ENCODE data around the gene USF3.

The USF3 gene

DNA sequence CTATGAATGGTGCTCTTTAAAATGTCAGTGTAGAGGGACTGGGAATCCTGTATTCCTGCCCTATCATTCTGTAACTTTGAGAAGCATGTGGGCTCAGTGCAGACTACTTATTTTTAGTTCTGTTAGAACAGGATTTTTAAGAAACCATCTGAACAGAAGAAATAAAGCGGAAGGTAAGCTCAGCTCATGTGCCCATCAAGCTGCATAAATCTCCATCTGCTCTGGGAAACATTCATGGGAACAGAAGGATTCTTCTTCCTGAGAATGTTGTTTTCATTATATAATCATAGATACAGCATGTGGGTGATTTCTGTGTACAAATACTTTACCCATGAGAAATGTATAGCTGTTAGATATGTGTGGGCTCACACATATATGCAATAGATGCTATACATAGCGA is 94.2 kb downstream of the USF3 start:
- DNase-seq = no peak

DNA sequence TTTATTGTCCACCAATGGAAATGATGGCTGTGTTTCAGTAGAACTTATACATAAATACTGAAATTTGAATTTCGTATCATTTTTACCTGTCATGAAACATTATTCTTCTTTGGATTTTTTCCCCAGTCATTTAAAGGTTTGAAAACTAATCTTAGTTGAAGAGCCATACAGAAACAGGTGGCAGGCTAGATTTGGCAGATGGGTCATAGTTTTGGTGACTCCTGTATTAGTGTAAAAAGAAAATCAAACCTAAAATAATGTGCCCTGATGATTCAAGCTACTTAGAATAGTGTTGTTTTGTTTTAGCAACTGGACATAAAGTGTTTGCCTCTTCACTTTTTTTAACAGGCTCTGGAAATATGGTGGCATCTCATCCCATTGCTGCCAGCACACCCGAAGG is 95.2 kb downstream of the USF3 start:
- no peak for DNase-seq

DNA sequence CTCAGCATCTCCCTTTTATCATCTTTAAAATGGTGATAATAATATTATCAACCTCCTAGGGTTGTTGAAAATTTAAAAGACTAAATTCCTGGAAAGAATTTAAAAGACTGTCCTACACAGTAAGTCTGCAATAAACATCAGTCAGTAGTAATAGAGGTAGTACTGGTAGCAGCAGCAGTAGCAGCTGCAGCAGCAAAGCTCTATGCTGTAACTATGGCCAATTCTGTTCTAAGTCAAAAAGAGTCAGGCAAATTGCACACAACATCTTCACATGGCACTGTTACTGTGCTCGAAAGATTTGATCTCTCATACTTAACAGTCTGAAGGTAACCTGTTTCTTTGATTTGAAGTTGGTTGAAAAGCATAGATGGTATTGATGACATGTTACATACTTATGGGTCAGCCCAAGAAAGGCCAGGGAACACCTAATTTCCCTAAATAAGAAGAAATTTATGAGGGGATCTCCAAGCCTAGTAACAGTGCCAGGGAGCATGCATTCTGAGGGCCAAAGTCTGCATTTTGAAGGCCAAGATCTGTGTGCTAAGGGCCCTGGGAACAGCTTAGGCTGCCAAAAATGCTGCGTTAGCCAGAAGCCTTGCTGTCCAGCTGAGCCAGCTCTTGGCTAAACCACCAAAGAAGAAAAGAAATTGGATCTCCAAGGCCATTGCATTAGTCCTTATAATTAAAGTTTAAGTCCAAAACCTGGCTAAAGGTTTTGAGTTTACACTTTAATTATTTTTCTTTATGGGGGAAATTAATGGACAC is 95.8 kb downstream of the USF3 start:
- DNase-seq = no peak

All from NCI-H510A treated with DMSO at 0.1 percent for 48 hours (cell line).